Activated CD8-positive, alpha-beta memory T cell treated with anti-CD3 and anti-CD28 coated beads for 4 hours (primary cell): ENCODE measurements around the gene LILRB4.
"Not testable (repeated sequence)": the region's sequence is repeated elsewhere in the genome, so short reads cannot be mapped to it uniquely, and the experiment has no call there.

Experiments
- DNase-seq, 2 donors: peaks; one replicate each; pipeline ENCODE4 v3.0.0-alpha.2; 2020; ENCODE audit warnings: low read depth in 2 of 2

The LILRB4 gene

GRCh38 chr19:54650108-54650655 lies 12.6 kb upstream of the LILRB4 start:
- no peak for DNase-seq

DNA sequence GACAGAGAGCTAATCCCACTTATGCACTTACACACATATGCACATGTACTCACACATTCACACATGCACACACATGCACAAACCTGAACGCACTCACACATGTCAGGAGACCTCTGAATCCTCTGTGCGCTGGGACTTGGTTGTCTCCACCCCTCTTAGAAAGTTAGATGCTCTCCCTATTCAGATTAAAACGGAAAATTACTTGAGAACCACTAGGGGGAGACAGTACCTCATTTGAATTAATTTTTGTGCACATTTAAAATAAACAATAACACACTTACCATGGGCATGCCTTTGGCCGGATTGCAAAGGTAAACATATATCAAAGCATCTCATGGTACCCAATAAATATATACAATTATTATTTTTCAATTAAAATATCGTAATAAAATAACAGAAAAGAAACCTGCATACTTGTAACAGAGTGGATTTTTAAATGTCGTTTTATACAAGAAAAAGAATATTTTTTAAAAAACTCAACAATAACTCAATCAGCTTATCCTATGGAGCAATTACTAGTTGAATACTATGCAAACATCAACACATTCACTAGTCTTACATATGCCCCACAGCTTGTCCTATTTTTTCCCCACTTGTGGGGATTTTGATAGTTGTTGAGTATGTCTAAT lies 9.5 kb upstream of the LILRB4 start:
- no peak for DNase-seq

- no peak for DNase-seq
Observed at GRCh38 chr19:54654447-54655321, 8.1 kb upstream of the LILRB4 start.

DNA sequence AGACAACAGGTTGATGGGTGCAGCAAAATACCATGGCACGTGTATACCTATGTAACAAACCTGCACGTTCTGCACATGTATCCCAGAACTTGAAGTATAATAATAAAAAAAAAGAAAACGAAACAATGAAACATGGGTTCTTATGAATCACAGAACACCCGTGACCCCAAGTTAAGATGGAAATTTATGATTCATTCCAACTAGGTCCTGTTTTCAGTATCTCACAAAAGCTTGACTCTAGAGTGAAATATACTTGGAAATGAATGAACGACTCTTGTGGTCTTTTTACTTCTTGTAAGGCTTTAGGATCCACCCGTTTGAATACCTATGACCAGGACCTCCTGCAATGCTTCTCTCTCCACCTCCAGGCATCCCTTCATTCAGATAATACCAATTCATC lies 3.5 kb upstream of the LILRB4 start:
- DNase-seq: no peak

GRCh38 chr19:54660306-54660705 lies 2.5 kb upstream of the LILRB4 start:
- no peak for DNase-seq

GRCh38 chr19:54660964-54661363 lies 1.8 kb upstream of the LILRB4 start:
- no peak for DNase-seq

- no peak for DNase-seq
Observed at GRCh38 chr19:54661846-54662481, 821 bp upstream of the LILRB4 start.

DNA sequence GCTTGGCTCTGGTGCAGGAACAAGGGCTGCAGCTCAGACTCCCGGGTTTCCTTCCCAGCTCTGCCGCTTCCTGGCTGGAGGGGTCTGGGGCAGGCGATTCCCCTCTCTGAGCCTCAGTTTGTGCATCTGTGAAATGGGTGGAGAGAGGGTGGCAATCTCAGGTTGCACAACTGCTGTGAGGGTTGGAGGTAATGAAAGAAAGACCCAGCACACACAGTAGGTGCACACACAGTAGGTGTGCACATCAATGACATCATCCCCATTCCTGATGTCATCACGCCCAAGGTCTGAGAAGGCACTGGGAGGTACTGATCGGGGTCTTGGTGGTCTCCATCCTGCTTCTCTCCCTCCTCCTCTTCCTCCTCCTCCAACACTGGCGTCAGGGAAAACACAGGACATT lies 2.7 kb downstream of the LILRB4 start:
- no peak for DNase-seq

DNA sequence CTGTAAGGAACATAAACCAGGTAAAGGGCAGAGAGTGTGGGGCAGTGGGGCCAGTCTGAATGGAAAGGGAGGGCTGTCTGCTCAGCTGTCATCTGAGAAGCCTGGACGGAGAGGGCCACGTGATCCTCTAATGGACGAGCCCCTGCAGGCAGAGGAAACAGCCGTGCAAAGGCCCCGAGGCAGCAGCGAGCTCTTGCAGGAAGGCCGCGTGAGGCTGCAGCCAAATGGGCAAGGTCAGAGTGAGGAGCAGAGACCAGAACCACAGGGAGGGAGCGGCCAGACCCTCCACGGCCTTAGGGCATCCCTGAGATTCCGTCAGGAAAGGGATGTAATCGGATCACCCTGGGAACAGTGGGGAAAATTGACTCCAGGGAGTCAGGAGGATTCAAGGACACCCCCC lies 4.4 kb downstream of the LILRB4 start:
- no peak for DNase-seq

- no peak for DNase-seq
Observed at GRCh38 chr19:54668353-54668752, 5.6 kb downstream of the LILRB4 start.

DNA sequence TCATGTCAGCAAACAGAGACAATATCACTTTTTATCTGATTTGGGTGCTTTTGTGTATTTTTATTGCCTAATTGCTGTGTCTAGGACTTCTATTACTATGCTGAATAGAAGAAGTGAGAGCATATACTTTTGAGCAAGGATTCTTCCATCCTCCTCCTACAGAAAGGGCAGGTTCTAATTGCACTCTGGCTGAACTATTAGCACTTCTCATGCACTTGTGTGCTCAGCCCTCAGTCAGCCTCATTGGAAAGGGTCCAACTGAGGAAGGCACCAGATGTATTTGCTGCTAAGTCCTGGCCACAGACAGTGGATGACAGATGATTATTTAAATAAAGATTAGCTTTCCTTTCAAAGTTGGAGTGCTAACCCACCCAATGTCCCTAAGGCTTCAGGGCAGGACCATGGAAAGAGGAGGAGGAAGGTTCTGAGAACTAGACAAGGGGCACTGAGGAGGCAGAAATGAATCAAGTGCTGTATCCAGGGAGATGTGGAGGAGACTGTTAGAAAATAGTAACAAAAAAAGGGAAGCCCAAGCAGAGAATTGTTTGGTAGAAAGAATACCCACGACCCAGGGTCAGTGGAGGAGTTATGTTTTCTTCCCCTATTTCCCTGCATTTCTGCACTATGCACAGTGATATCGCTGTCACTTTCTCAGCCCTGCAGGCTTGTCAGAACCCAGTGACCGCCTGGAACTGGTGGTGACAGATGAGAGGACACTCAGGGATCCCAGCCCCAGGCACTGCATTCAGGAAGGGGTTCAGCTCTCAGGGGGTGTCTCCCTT lies 8.0 kb downstream of the LILRB4 start:
- DNase-seq: no peak

DNA sequence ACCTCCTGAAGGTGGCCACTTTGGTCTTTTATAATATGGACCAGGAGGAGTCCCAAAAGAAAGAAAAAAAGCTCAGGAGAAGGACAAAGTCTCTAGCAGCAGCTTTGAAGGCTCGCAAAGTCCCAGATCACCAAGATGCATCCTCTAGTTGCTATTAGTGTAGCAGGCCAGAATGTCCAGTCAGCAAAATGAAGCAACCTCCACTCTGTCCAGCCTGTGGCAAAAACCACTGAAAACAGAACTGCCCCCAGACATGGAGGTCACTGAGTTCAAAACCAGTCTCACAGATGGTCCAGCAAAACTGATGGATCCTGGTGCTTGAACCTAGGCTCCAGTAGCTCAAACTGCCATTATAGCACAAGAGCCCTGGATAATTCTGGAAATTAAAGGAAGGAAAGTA lies 10.4 kb downstream of the LILRB4 start:
- DNase-seq: no peak

- no peak for DNase-seq
Observed at GRCh38 chr19:54674021-54674617, 11.3 kb downstream of the LILRB4 start.

GRCh38 chr19:54676210-54676834 lies 13.5 kb downstream of the LILRB4 start:
- DNase-seq: not testable (repeated sequence)

- DNase-seq: no peak
Observed at GRCh38 chr19:54677217-54677616, 14.4 kb downstream of the LILRB4 start.

DNA sequence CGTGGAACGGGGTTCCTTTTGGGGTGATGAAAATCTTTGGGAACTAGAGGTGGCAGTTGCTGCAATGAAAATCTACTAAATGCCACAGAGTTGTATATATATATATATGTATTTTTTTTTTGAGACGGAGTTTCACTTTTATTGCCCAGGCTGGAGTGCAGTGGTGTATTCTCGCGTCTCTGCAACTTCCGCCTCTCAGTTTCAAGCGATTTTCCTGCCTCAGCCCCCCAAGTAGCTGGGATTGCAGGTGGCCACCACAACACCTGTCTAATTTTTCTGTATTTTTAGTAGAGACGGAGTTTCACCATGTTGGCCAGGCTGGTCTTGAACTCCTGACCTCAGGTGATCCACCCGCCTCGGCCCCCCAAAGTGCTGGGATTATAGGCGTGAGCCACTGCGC lies 18.8 kb downstream of the LILRB4 start:
- not testable (repeated sequence) for DNase-seq

DNA sequence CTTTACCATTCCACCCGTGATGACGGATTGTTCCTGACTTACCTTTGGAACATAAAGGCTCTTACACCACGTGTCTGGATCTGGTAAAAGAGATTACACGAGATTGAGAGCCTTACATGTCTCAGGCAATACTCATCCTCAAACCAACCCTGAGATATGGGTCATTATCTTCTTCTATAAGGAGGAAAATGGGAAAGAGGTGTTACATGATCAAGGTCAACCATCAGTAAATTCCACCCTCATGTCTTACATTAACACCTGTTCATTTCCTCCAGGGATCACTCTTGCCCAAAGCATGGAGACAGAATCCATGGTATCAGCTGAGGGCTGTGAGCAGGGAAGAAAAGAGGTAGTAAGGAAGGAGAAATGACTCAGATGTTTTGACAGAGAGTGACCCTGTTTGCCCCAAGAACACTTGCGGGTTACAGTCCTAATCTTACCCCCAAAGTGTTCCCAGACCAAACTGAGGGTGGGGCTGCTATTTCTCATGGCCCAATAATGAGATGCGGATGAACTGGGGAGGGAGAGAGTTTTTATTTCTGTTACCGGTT lies 19.6 kb downstream of the LILRB4 start:
- DNase-seq: no peak

DNA sequence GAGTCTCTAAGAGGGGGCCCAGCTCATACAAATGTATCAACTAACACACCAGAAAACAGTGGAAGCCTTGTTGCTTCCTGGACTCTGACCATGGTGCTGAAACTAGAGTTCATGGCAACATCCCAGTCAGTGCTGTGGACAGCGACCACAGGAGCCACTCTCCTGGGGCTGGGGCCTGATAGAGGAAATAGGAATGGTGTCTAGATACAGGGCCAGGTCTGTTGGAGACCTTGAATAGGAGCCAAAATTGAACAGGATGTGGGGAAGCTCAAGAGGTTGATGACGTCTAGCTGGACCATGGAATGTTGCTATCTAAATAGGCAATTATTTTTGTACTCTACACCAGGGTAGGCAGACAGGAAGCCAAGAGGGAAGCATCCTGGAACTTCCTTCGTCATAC lies 21.7 kb downstream of the LILRB4 start:
- DNase-seq: no peak

GRCh38 chr19:54691582-54692297 lies 29.0 kb downstream of the LILRB4 start:
- no peak for DNase-seq

DNA sequence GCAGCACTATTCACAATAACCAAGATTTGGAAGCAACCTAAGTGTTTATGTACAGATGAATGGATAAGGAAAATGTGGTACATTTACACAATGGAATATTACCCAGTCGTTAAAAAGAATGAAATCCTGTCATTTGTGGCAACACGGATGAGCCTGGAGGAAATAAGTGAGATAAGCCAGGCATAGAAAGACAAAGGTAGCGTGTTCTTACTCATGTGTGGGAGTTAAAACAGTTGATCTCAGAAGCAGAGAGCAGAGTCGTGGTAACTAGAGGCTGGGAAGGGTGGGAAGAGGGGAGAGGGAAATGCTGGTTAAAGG lies 29.5 kb downstream of the LILRB4 start:
- DNase-seq: no peak
